H7 (cell line): ENCODE measurements around the gene DNAJA2. TPM values are rescaled to one million over a fixed set of nuclear protein-coding genes. Genes with fewer than 3 reads are reported as not detected.

Experiments
- DNase-seq: peaks from one replicate; pipeline ENCODE4 v3.0.0; 2012
- H3K27me3 ChIP-seq: 2 replicates; pipeline ENCODE4 v1.6.0; 2011; ENCODE audit warnings: mild to moderate bottlenecking, low read length; ENCODE audit not compliant: control insufficient read depth, insufficient read depth
- H3K36me3 ChIP-seq: replicated peaks from 2 replicates; pipeline ENCODE4 v1.5.1; 2011; ENCODE audit warnings: low read length; ENCODE audit not compliant: control insufficient read depth, insufficient read depth
- H3K4me3 ChIP-seq: 2 replicates; pipeline ENCODE4 v1.5.1; 2011; ENCODE audit warnings: low read depth, mild to moderate bottlenecking, control low read depth, low read length, moderate library complexity; ENCODE audit not compliant: insufficient read depth
- total RNA-seq: library from RNA; depleted of rRNA; stranded (reverse); fragments of >200 nt; shearing (Covaris generic); gene quantifications from 2 replicates; pipeline ENCODE4 v1.2.3, GENCODE V29; 2014

Gene DNAJA2
- total RNA-seq, 1 experiment from 2014 or later, result 91.6 TPM

GRCh38 chr16:46926470-46927225 lies 46.8 kb downstream of the DNAJA2 start:
- H3K36me3 ChIP-seq, result peaks cover 54% of the 10 kb centered on the region
- H3K4me3 ChIP-seq, result no peak overlapping the region
- DNase-seq, result no peak
- H3K27me3 ChIP-seq, result no peaks in the 10 kb centered on the region

- Histone ChIP-seq H3K27me3 (no peaks in the 10 kb centered on the region), H3K36me3 (peaks cover 61% of the 10 kb centered on the region)
- no peak for DNase-seq
Measured at GRCh38 chr16:46924402-46924801, 49.1 kb downstream of the DNAJA2 start.

GRCh38 chr16:46923513-46924295 lies 49.8 kb downstream of the DNAJA2 start:
- no peaks in the 10 kb centered on the region for H3K27me3 ChIP-seq
- no peak for DNase-seq
- peaks cover 62% of the 10 kb centered on the region for H3K36me3 ChIP-seq
- no peak overlapping the region for H3K4me3 ChIP-seq

More at GRCh38 chr16:46924402-46924801, 49.1 kb downstream of the DNAJA2 start:
- no peak overlapping the region for H3K4me3 ChIP-seq

GRCh38 chr16:46922239-46922638 lies 51.2 kb downstream of the DNAJA2 start:
- no peak for DNase-seq
- peaks cover 68% of the 10 kb centered on the region for H3K36me3 ChIP-seq
- no peak overlapping the region for H3K4me3 ChIP-seq
- H3K27me3 ChIP-seq, result no peaks in the 10 kb centered on the region

GRCh38 chr16:46920402-46921068 lies 52.9 kb downstream of the DNAJA2 start:
- peaks cover 67% of the 10 kb centered on the region for H3K36me3 ChIP-seq
- DNase-seq, result no peak
- H3K27me3 ChIP-seq, result no peaks in the 10 kb centered on the region
- H3K4me3 ChIP-seq, result no peak overlapping the region

- Histone ChIP-seq H3K27me3 (no peaks in the 10 kb centered on the region), H3K4me3 (no peak overlapping the region), H3K36me3 (peaks cover 65% of the 10 kb centered on the region)
- DNase-seq, result no peak
Measured at GRCh38 chr16:46918905-46919792, 54.3 kb downstream of the DNAJA2 start.

- DNase-seq, result no peak
- H3K4me3 ChIP-seq, result no peak overlapping the region
- peaks cover 61% of the 10 kb centered on the region for H3K36me3 ChIP-seq
- H3K27me3 ChIP-seq, result no peaks in the 10 kb centered on the region
Measured at GRCh38 chr16:46918400-46918799, 55.1 kb downstream of the DNAJA2 start.

GRCh38 chr16:46916980-46917379 lies 56.5 kb downstream of the DNAJA2 start:
- peak; percentile 70 for DNase-seq
- peaks cover 59% of the 10 kb centered on the region for H3K36me3 ChIP-seq
- no peak overlapping the region for H3K4me3 ChIP-seq

GRCh38 chr16:46915483-46916025 lies 57.9 kb downstream of the DNAJA2 start:
- Histone ChIP-seq H3K36me3 (peaks cover 65% of the 10 kb centered on the region), H3K27me3 (no peaks in the 10 kb centered on the region), H3K4me3 (no peak overlapping the region)
- DNase-seq, result no peak

More at GRCh38 chr16:46916980-46917379, 56.5 kb downstream of the DNAJA2 start:
- no peaks in the 10 kb centered on the region for H3K27me3 ChIP-seq

- Histone ChIP-seq H3K36me3 (peaks cover 63% of the 10 kb centered on the region), H3K27me3 (no peaks in the 10 kb centered on the region), H3K4me3 (no peak overlapping the region)
- no peak for DNase-seq
Measured at GRCh38 chr16:46914556-46915201, 58.8 kb downstream of the DNAJA2 start.

- no peaks in the 10 kb centered on the region for H3K27me3 ChIP-seq
- no peak overlapping the region for H3K4me3 ChIP-seq
- no peak for DNase-seq
- peaks cover 49% of the 10 kb centered on the region for H3K36me3 ChIP-seq
Measured at GRCh38 chr16:46911650-46912049, 61.8 kb downstream of the DNAJA2 start.

GRCh38 chr16:46911038-46911437 lies 62.4 kb downstream of the DNAJA2 start:
- H3K4me3 ChIP-seq, result no peak overlapping the region
- H3K27me3 ChIP-seq, result no peaks in the 10 kb centered on the region
- no peak for DNase-seq
- peaks cover 51% of the 10 kb centered on the region for H3K36me3 ChIP-seq

GRCh38 chr16:46908540-46909372 lies 64.7 kb downstream of the DNAJA2 start:
- DNase-seq, result peak; percentile 91
- Histone ChIP-seq H3K27me3 (no peaks in the 10 kb centered on the region), H3K4me3 (no peak overlapping the region), H3K36me3 (peaks cover 40% of the 10 kb centered on the region)
